Panc1 (cell line): ENCODE results near the gene ARL15. TPM values are rescaled to one million over a fixed set of nuclear protein-coding genes. Genes with fewer than 3 reads are reported as not detected.

Experiments used
- ATAC-seq: fragments of 200-7000 bp; cut with Tn5 transposase; 2 replicates; pipeline ENCODE4 v1.9.1; 2020; ENCODE audit warnings: mild to moderate bottlenecking, moderate library complexity
- BruUV-seq: library from RNA; stranded (reverse); fragments of 400-500 nt; replicated peaks from 2 replicates; lab custom pipeline; 2021; lab: Mats Ljungman, UMichigan
- CTCF ChIA-PET: fragments of 300-600 bp; sonication (Branson Sonifier 250); formaldehyde crosslinking; loops from one replicate; lab custom pipeline; 2022; ENCODE audit warnings: antibody characterized with exemption; lab: Charles Lee
- POLR2A ChIA-PET: fragments of 300-600 bp; sonication (Branson Sonifier 250); formaldehyde crosslinking; loops from one replicate; lab custom pipeline; 2022; ENCODE audit warnings: antibody characterized with exemption; lab: Charles Lee
- DNase-seq: peaks from one replicate; pipeline ENCODE4 v3.0.0-alpha.2; 2010; ENCODE audit warnings: low read depth, low spot score
- H3K27ac ChIP-seq: 2 replicates; pipeline ENCODE4 v1.5.1; 2011; ENCODE audit warnings: mild to moderate bottlenecking, low read length, inconsistent platforms
- H3K27me3 ChIP-seq: fragments of 200-500 bp; sonication (Bioruptor generic); 2 replicates; pipeline ENCODE4 v1.6.0; 2014; ENCODE audit warnings: low read length, inconsistent platforms; ENCODE audit not compliant: control insufficient read depth, insufficient read depth
- H3K36me3 ChIP-seq: fragments of 200-500 bp; sonication (Bioruptor generic); 2 replicates; pipeline ENCODE4 v1.5.1; 2014; ENCODE audit warnings: inconsistent platforms, mild to moderate bottlenecking, low read length, moderate library complexity; ENCODE audit not compliant: control insufficient read depth, insufficient read depth
- H3K4me1 ChIP-seq: 2 replicates; pipeline ENCODE4 v1.5.1; 2011; ENCODE audit warnings: inconsistent platforms, mild to moderate bottlenecking, low read length, moderate library complexity; ENCODE audit not compliant: control insufficient read depth, insufficient read depth
- H3K4me3 ChIP-seq, 2 experiments: 2 replicates each; pipeline ENCODE4 v1.5.1; 2011 to 2012; ENCODE audit warnings: low read depth in 2 of 2, low read length in 2 of 2, mild to moderate bottlenecking in 2 of 2, inconsistent platforms in 1 of 2, moderate library complexity in 1 of 2
- H3K9me3 ChIP-seq: fragments of 200-500 bp; sonication (Bioruptor generic); 2 replicates; pipeline ENCODE4 v1.5.1; 2014; ENCODE audit warnings: low read depth, mild to moderate bottlenecking, inconsistent platforms, low read length, moderate library complexity; ENCODE audit not compliant: control insufficient read depth, insufficient read depth
- CTCF ChIP-seq: fragments of 450-650 bp; IDR thresholded peaks from 2 replicates; pipeline ENCODE4 v1.5.1; 2017; ENCODE audit warnings: mild to moderate bottlenecking
- POLR2AphosphoS5 ChIP-seq: IDR thresholded peaks from 2 replicates; pipeline ENCODE4 v1.6.1; 2012; ENCODE audit warnings: mild to moderate bottlenecking, low read depth, low read length, moderate library complexity
- SIN3A ChIP-seq: IDR thresholded peaks from 2 replicates; pipeline ENCODE4 v1.6.1; 2012; ENCODE audit warnings: low read depth, mild to moderate bottlenecking, low read length, moderate library complexity, borderline replicate concordance; ENCODE audit not compliant: insufficient read depth
- TCF7L2 ChIP-seq: IDR thresholded peaks from 2 replicates; pipeline ENCODE4 v1.6.1; 2011; ENCODE audit warnings: mild to moderate bottlenecking, low read depth, low read length, inconsistent platforms
- in situ Hi-C: cut with HindIII; loops from 2 replicates; pipeline ENCODE4 v1.10.0; 2016; ENCODE audit warnings: low sequenced_read_pairs, low pct_unique_long_range_greater_than_20kb
- intact Hi-C: fragments of 100-400 bp; cut with micrococcal nuclease; formaldehyde crosslinking; loops from one replicate; pipeline ENCODE4 v1.10.0; 2022; ENCODE audit not compliant: unreplicated experiment
- total RNA-seq: library from RNA; stranded (reverse); gene quantifications from one replicate; pipeline ENCODE4 v1.2.1, GENCODE V29; 2021; ENCODE audit not compliant: unreplicated experiment
- TF ChIP-seq, protein P1 (sequence below), 2 experiments: IDR thresholded peaks; 2 replicates each; pipeline ENCODE4 v1.6.1; 2011 to 2012; ENCODE audit warnings: low read depth in 2 of 2, control low read depth in 1 of 2, low read length in 1 of 2, mild to moderate bottlenecking in 1 of 2, moderate library complexity in 1 of 2; ENCODE audit not compliant: insufficient read depth in 1 of 2

The ARL15 gene
- total RNA-seq, 1 experiment from 2014 or later = 16.5 TPM

DNA sequence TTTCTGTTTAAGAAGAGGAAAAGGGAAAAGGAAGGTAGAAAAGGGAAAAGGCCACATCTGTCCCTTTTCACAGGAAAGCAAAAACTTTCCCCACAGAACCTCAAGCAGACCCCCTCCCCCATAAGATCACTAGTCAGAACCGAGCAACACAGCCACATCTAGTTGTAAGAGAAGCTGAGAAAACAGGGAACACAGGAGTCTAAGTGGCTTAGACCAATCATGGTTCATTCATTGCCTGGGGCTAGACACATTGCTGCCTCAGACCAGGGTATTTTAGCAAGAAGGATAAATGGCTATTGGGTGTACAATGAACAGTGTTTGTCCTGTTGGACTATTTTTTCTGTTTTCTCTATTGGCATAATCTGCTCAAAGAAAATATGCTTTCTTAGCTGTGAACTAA is 98.0 kb downstream of the ARL15 start:
- DNase-seq = no peak
- BruUV-seq = no TSS peak
- ATAC-seq = no peak
- no peak overlapping the region for H3K4me3 ChIP-seq
- no peak overlapping the region for H3K27ac ChIP-seq
- no peaks in the 10 kb centered on the region for H3K27me3 ChIP-seq
- in situ Hi-C loops = no loop called here
- TF ChIP-seq SIN3A = no peak
- TF ChIP-seq TCF7L2 = no peak
- TF ChIP-seq, protein P1, sequence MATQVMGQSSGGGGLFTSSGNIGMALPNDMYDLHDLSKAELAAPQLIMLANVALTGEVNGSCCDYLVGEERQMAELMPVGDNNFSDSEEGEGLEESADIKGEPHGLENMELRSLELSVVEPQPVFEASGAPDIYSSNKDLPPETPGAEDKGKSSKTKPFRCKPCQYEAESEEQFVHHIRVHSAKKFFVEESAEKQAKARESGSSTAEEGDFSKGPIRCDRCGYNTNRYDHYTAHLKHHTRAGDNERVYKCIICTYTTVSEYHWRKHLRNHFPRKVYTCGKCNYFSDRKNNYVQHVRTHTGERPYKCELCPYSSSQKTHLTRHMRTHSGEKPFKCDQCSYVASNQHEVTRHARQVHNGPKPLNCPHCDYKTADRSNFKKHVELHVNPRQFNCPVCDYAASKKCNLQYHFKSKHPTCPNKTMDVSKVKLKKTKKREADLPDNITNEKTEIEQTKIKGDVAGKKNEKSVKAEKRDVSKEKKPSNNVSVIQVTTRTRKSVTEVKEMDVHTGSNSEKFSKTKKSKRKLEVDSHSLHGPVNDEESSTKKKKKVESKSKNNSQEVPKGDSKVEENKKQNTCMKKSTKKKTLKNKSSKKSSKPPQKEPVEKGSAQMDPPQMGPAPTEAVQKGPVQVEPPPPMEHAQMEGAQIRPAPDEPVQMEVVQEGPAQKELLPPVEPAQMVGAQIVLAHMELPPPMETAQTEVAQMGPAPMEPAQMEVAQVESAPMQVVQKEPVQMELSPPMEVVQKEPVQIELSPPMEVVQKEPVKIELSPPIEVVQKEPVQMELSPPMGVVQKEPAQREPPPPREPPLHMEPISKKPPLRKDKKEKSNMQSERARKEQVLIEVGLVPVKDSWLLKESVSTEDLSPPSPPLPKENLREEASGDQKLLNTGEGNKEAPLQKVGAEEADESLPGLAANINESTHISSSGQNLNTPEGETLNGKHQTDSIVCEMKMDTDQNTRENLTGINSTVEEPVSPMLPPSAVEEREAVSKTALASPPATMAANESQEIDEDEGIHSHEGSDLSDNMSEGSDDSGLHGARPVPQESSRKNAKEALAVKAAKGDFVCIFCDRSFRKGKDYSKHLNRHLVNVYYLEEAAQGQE (IDR thresholded peaks at IDR 0.05; ENCODE audit: insufficient read depth in 1 of 2, low read depth in 2 of 2, low read length in 1 of 2) = no peak
- no peak for TF ChIP-seq POLR2AphosphoS5
- POLR2A ChIA-PET = no interaction called here
- CTCF ChIA-PET = no interaction called here
- no peaks in the 10 kb centered on the region for H3K4me1 ChIP-seq
- H3K36me3 ChIP-seq = no peaks in the 10 kb centered on the region
- H3K9me3 ChIP-seq = no peaks in the 10 kb centered on the region
- intact Hi-C loops = no loop called here

- Histone ChIP-seq H3K9me3 (no peaks in the 10 kb centered on the region), H3K4me1 (no peaks in the 10 kb centered on the region), H3K36me3 (no peaks in the 10 kb centered on the region), H3K4me3 (no peak overlapping the region), H3K27me3 (no peaks in the 10 kb centered on the region), H3K27ac (no peak overlapping the region)
- TF ChIP-seq CTCF (no peak), SIN3A (no peak), TCF7L2 (no peak), POLR2AphosphoS5 (no peak)
- TF ChIP-seq, protein P1 (IDR thresholded peaks at IDR 0.05; ENCODE audit: insufficient read depth in 1 of 2, low read depth in 2 of 2, low read length in 1 of 2) = no peak
- intact Hi-C loops (no loop called here), in situ Hi-C loops (no loop called here)
- ATAC-seq (no peak), DNase-seq (no peak)
- BruUV-seq = no TSS peak
- ChIA-PET CTCF (no interaction called here), POLR2A (no interaction called here)
These were observed 98.5 kb downstream of the ARL15 start for GRCh38 chr5:54211912-54212311.
